Anterior cingulate cortex (tissue), 58 donors: Measurements from ENCODE around the gene SIVA1.
A peak's percentile ranks its signal among the peaks of the same experiment; 100 is the strongest.

Experiments used
- DNase-seq, 58 donors: peaks; one replicate each; lab custom pipeline; 2025; lab: John Stamatoyannopoulos, UW

SIVA1 gene

DNA sequence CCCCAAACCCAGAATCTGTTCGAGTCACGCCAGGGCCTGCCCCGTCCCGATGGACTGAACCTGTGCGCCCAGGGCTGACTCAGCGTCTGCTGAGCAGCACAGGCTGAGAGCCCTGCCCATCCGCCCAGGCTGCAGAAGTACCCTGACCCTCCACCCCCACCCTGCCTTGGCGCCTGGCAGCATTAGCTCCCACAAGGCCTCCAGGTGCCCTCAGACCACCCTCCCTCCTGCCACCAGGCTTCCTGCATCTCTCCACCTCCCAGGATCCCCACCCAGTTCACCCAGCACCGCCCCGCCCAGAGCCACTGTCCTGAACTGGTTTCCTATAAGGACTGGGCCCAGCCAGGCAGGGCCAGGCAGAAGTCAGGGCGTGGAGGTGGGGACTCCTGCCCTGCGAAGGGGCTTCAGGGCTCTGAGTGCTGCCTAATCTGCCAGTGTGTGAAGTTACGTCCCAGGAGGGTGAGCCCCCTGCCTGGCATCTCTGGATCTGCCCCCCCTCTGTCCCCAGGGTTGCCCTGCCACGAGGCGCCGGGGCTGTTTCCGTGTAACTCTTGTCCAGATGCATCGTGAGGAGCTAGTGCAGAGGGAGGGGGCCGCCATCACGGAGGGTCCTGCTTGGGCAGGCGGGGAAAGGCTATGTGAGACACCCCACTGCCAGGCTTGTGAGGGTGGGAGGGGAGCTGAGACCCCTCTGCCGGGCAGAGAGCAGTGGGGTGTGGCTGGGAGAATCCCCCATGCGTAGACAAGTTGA lies 19.8 kb upstream of the SIVA1 start:
- DNase-seq = no peak

DNA sequence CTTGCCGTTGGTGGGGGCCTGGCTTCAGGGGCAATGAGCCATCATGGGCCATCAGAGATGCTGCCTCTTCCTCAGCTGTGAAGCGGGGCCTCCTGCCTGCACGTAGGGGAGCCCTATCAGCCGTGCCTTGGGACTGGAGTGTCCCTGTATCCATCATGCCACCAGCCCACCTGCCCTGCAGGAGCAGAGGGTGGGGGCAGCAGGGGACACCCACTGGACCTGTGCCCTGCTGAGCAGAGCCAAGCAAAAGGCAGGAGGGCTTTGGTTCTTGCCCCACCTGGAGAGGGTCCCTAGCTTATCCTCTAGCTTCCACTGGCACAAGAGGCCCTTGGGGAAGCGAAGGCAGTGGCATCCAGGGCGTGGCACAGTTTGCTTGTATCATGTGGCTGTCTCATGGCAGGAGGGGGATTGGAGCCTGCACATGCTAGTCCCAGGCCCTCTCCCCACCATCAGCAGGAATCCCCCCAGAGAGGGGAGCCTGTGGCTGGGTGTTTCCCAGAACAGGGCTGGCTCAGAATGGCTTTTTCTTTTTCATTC lies 18.8 kb upstream of the SIVA1 start:
- no peak for DNase-seq

DNA sequence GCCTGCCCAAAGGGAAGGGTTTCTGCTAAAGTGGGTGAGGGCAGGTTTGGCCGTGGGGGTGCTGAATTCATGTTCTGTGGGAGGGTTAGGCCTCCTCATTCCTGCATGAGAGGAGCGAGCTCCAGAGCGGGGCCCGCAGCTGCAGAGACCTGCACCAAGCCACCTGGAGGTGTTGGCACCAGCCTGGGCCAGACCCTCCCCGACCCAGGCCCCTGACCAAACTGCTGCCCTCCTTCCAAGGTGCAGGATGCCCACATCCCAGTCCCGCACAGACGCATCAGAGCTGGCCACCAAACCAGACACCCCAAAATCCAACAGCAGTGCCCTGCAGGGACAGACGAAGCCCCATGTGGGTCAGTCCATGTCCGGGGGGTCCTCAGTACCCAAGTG lies 18.4 kb upstream of the SIVA1 start:
- no peak for DNase-seq

DNA sequence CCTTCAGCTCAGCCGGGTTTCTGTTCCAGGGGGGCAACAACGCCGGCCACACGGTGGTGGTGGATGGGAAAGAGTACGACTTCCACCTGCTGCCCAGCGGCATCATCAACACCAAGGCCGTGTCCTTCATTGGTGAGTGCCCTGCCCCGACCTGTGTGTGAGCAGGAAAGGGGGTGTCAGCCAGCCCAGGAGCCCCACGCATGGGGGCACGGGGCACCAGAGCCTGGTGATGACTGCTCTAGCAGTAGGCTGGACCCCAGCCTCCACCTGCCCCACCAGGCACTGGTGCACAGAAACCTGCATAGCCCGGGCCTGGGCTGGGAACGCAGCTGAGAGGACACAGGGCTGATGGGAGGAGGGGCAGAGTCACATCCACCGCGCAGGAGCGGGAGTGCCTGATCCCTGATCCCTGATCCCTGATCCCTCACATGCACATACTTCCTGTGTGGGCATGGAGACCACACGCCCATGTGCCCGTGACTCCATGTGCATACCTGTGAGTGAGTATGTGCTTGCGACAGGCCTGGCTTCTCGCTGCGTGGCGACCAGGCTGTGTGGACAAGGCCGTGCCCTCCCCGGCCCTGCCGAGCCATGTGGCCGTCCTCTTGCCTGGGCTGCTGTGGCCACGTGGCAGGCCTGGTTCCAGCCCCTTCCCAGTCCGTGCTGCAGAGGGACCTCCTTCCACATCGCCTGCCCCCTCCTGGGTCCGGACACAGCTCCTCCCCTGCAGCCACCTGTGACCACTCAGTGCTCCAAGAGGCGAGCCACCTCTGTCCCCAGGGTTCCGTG lies 17.8 kb upstream of the SIVA1 start:
- no peak for DNase-seq

DNA sequence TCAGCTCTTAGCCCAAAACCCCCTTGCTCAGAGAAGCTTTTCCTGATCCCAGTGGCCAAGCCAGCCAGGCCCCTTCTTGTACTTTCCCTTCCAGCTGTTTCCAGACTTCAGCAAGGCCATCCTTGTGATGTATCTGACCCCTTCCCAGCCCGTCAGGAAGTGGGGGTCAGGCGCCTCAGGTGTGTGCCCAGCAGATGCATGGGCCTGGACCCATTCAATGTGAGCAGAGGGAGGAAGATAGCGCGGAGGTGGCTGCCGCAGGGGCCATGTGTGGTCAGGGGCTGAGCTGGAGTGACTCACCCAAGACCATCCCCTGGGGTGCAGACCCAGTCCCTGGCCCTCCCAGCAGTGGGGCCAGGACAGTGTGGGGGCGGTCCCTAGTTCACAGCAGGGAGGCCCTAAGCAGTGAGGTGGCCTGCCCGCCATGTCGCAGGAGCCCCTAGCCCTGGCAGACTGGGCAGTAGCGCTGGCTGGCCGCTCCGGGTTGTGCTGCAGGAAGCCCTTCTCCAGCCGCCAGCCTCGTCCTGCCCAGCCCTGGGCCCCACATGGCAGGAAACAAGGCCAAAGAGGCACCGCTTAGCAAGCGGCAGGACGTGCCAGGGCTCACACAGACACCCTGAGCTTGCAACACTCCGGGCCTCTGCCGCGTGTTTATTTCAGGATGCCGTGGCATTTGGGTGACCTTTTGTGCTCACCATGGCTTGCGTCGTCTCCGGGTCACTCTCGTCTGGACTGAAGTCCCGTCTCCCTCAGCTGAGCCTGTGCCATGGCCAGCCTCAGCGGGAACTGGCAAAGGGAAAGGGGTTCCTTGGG lies 16.9 kb upstream of the SIVA1 start:
- DNase-seq = peak in 51 of 58 donors; percentile 20 to 87 (median 63)

DNA sequence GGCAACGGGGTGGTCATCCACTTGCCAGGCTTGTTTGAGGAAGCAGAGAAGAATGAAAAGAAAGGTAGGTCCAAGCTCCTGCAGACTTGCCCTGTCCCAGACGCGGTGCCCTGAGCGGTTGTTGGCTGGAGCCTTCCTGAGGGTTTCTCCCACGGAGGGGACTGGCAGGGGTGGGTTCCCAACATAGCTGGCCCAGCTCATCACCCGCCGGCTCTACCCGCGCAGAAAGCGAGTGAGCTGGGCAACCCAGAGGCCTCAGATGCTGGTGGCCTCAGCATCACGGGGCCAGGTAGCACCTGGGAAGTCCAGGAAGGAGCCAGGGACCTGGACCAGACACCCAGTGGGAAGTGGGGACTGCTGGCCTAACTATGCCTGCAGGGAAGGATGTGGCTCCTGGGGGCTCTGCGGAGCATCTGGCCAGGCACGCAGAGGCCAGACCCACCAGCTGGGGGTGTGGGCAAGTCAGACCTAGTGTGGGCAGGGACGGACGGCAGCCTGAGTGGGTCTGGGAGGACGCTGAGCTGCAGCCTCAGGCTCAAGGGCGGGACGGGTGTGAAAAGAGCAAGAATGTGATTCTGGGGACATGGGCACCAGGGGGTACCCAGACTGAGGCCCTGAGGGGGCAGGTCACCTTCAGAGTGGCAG lies 14.4 kb upstream of the SIVA1 start:
- no peak for DNase-seq

DNA sequence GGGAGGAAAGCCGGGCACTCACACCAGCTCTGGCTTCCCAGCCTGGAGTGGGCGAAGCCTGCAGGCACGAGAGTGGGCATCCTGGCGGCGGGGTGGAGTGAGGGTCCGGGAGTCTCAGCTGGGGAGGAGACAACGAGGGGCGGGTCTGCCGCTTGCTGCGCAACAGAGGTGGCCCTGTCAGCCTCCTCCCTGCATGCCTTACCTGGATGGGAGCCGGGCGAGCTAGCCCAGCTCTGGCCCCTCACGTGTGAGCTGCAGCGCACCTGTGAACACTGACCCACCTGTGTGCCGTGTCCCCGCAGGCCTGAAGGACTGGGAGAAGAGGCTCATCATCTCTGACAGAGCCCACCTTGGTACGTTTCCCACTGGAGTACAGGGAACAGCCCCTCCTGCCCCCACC lies 13.9 kb upstream of the SIVA1 start:
- no peak for DNase-seq

DNA sequence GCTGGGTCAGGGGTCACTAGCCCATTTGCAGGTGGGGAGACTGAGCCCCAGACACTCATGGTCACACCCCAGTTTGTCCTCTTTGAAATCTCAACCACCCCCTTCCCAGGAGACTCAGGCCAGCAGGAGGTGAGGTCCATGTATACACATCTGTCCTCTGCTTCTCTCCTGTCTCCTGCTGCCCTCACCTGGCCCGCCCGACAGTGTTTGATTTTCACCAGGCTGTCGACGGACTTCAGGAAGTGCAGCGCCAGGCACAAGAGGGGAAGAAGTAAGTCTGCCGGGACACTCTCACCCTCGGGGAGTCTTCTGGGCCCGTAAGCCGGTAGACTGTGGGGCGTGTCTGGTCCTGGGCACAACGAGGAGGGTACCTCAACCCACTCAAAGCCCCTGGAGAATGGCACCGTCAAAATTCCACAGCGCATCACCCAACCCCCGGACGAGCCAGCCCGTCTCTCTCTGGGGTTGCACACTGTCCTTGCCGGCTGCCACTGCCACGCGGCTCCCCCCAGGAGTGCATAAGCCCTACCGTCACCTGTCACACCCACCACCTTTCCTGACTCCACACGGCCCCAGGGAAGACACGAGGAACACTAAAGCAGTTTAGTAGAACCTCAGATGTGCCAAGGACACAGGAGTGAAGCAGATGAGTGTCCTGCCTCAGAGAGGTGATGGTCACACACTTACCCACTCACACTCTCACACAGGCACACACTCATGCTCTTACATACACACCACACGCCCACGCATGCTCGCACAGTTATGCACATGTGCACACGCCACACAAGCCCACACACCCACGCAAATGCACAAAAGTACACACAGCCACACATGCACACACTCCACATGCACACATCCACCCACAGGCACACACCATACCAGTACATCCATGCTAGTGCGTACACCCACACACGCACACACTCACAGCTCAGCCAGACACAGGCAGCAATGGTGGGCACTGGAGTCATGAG lies 13.1 kb upstream of the SIVA1 start:
- DNase-seq = no peak

DNA sequence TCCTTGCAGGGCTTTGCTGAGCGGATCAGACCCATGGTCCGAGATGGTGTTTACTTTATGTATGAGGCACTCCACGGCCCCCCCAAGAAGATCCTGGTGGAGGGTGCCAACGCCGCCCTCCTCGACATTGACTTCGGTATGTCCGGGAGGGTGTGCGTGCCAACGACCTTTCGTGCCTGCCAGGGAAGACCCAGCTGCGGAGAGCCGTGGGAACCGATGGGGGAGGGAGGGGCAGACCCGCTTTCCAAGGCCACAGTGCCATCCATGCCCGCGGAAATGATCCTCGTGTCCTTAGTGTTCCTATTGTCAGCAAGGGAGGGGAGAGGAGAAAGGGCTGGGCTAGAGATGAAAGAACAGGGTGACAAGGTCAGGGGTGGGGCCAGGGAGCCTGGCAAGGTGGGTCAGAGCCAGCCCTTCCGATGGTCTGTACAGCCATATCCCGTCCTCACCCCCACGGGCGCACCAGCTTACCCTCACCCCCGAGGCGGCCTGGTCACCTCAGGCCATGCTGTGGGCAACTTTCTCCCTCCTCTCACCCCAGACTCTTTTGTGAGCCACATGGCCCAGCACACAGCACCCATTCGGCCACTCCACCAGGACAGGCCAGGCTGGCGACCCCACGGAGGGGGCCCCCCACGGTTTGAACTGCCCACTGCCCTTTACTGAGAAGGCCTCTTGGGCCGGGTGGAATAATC lies 11.7 kb upstream of the SIVA1 start:
- no peak for DNase-seq

DNA sequence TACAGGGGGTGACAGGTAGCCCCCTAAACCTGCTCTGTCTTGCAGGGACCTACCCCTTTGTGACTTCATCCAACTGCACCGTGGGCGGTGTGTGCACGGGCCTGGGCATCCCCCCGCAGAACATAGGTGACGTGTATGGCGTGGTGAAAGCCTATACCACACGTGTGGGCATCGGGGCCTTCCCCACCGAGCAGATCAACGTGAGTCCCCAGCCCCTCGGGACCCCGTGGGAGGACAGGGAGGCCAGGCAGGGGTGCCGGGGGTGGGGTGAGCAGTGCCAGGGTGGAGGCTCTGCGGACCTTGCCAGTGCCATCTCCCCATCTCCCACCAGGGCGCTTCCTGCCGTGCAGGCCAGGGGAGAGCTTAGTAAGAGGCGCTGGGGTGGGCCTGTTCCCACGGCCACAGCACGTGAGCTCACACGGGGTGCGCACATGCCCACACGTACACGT lies 11.1 kb upstream of the SIVA1 start:
- no peak for DNase-seq

DNA sequence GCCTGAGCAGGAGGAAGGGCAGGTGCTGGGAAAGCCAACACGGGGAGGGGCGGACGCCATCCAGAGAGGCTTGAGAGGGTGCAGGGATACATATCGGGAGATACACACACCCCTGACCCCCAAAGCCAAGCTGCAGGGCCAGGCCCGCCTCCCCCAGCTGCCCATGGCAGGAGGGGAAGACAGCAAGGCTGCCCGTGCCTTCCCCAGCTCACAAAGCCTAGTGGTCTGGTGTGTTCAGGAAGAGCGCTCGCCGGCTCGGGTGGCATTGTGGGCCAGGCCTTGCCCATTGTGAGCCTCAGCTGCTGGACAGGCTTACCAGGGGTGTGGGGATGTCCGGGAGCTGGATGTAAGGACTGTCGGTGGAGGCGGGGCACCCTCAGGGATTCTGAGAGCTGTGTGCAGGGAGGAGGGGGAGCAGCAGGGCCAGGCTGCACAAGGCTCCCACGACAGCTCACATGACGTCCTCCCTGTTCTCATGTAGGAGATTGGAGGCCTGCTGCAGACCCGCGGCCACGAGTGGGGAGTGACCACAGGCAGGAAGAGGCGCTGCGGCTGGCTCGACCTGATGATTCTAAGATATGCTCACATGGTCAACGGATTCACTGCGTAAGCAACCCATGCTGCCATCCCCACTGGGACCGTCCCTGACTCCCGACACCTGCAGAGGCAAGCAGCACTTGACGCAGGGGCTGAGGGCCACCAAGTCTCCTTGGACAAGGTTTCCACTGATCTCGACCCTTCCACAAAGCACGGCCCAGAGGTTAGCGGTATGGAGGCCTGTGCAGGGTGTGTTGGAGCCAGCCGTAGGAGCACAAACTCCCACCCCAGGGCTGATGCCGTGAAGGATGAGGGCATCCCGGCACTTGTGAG lies 10.1 kb upstream of the SIVA1 start:
- DNase-seq = no peak

DNA sequence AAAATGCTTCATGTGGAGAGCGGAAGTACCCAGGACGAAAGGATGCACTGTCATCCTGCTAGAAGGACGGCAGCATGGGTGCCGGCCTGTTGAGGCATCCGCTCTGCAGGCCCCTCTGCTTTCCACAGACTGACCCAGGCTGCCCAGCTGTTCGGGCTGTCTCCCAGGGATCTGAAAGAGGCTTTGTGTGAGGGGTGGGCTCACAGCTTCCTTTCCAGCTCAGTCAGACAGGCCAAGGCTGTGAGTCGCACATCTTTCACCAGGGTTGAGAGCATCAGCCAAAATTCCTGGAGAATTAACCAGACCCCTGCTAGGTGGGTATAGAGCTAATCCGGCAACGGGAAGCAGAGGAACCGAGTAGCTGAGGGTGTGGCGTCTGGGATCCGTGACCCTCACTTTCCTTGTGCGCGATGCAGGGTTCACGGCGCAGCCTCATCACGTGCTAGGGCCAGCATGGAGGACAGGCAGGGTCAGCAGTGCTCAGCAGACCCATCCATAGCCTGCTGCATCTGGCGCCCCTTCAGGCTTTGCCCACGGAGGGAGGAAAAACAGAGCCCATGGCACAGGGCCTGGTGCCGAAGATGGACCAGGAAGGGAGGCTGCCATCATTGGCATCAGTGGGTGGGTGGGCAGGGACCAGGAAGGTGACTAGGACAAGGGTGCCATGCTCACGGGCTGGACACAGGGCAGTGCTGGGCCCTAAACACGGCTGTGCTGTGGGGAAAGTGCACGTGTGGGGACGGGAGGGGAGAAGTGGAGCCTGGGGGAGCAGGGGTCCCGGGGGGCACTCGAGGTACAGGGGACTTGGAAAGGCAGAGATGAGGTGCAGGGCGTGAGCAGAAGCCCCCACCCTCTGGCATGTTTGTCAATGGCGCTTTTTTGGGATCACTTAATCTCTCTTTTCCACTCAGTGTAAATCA lies 9.2 kb upstream of the SIVA1 start:
- DNase-seq = peak in 18 of 58 donors; percentile 17 to 51 (median 34)

DNA sequence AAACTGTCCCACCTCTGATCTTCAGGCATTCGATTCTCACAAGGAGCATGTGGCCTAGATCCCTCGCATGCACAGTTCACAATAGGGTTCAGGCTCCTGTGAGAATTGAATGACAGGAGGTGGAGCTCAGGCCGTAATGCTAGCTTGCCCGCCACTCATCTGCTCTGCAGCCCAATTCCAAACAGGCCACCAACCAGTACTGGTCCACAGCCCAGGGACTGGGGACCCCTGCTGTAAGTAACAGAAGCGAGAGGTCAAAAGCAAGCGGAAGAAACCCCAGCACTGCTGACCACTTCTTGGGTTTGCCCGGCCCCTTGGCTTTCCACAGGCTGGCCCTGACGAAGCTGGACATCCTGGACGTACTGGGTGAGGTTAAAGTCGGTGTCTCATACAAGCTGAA lies 8.5 kb upstream of the SIVA1 start:
- no peak for DNase-seq

DNA sequence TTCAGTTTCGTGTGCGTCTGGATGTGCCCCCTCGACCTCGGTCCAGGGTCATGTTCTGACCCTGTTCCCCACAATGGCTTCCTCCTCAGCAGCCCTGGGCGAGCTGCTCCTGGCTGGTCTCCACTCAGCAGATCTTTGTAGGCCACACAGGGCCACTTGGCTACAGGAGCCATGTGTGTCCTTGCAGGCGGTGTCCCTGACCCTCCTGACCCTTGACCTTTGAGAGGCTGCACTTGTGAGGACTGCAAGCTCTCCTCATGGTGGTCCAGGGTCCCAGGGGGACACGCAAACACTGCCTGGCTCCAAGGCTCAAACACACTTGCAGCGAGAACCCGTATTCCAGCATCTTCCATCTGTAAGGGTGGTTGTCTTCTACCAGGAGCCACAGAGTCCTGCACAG lies 7.5 kb upstream of the SIVA1 start:
- no peak for DNase-seq

DNA sequence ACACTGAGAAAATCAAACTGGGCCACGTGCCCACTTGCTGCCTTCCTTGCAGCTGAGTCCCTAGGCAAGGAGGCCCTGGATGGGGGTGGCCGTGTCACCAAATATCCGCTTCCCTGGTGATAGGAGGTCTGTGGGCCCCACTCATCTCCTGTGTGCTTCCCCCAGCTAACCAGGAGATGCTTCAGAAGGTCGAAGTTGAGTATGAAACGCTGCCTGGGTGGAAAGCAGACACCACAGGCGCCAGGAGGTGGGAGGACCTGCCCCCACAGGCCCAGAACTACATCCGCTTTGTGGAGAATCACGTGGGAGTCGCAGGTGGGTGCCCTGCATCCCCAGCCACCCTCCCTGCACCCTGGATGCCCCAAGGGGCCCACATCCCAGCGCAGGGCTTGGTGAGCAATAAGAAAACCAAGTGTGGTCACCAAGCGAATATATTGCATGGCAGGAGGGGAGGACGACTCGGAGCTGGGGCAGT lies 6.8 kb upstream of the SIVA1 start:
- no peak for DNase-seq

DNA sequence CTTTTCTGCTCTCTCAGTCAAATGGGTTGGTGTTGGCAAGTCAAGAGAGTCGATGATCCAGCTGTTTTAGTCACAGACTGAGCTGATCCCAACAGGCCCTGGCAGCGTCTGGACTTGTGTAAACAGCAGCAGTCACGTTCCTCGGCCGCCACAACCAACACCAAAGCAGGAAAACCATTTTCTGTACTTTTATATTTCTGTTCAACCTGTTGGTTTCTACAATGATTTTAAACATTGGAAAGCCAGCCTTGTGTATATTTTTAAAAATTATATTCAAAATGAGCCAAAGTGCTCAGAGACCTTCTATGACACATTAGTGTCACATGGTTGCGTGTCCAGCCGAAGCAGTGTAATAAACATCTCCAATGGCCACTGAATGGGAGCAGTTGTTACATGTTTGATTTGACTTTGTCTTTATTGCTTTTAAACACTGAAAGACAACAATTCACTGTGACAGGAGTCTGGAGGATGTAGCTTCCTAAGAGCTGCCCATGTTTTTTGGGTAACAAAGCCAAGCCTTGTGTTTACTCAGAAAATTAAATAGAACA lies 5.9 kb upstream of the SIVA1 start:
- DNase-seq = peak in 5 of 58 donors; percentile 21 to 46 (median 27)
